ENCODE measurements around the gene AKAP6.
"Not testable (repeated sequence)": the region's sequence is repeated elsewhere in the genome, so short reads cannot be mapped to it uniquely, and the experiment has no call there.

AKAP6 gene

GRCh38 chr14:32374155-32374554, 45.1 kb downstream of the AKAP6 start:
- no peak for DNase-seq

GRCh38 chr14:32375663-32376062, 46.6 kb downstream of the AKAP6 start:
- DNase-seq, result no peak

- no peak for DNase-seq
Observed at GRCh38 chr14:32377046-32377646, 48.0 kb downstream of the AKAP6 start.

- DNase-seq, result no peak
Observed at GRCh38 chr14:32378284-32378683, 49.2 kb downstream of the AKAP6 start.

- DNase-seq, result no peak
Observed at GRCh38 chr14:32379447-32379846, 50.3 kb downstream of the AKAP6 start.

- no peak for DNase-seq
Observed at GRCh38 chr14:32381869-32382268, 52.8 kb downstream of the AKAP6 start.

GRCh38 chr14:32382704-32383103, 53.6 kb downstream of the AKAP6 start:
- DNase-seq, result no peak

- DNase-seq, result no peak
Observed at GRCh38 chr14:32383364-32384009, 54.4 kb downstream of the AKAP6 start.

GRCh38 chr14:32384464-32384863, 55.4 kb downstream of the AKAP6 start:
- DNase-seq, result no peak

GRCh38 chr14:32387295-32387694, 58.2 kb downstream of the AKAP6 start:
- not testable (repeated sequence) for DNase-seq

GRCh38 chr14:32393119-32393518, 64.0 kb downstream of the AKAP6 start:
- DNase-seq, result no peak

GRCh38 chr14:32394038-32394437, 64.9 kb downstream of the AKAP6 start:
- DNase-seq, result no peak

- no peak for DNase-seq
Observed at GRCh38 chr14:32396885-32397284, 67.8 kb downstream of the AKAP6 start.

- no peak for DNase-seq
Observed at GRCh38 chr14:32397861-32398640, 69.0 kb downstream of the AKAP6 start.

GRCh38 chr14:32399920-32400319, 70.8 kb downstream of the AKAP6 start:
- no peak for DNase-seq

- no peak for DNase-seq
Observed at GRCh38 chr14:32400480-32400879, 71.4 kb downstream of the AKAP6 start.

GRCh38 chr14:32403021-32403420, 73.9 kb downstream of the AKAP6 start:
- no peak for DNase-seq

GRCh38 chr14:32403688-32404087, 74.6 kb downstream of the AKAP6 start:
- no peak for DNase-seq

- DNase-seq, result no peak
Observed at GRCh38 chr14:32404784-32405573, 75.9 kb downstream of the AKAP6 start.

GRCh38 chr14:32405856-32406255, 76.8 kb downstream of the AKAP6 start:
- no peak for DNase-seq

- no peak for DNase-seq
Observed at GRCh38 chr14:32407130-32407529, 78.0 kb downstream of the AKAP6 start.

- DNase-seq, result no peak
Observed at GRCh38 chr14:32408018-32408417, 78.9 kb downstream of the AKAP6 start.

- no peak for DNase-seq
Observed at GRCh38 chr14:32412103-32412502, 83.0 kb downstream of the AKAP6 start.

All from stimulated activated CD4-positive, alpha-beta T cell treated with anti-CD3 and anti-CD28 coated beads, Interleukin-4, amount 100 ng/mL, for 1 hour (primary cell).